T-helper 9 cell (primary cell): ENCODE measurements around the gene HTR6.

Source experiments
- DNase-seq: peaks from one replicate; pipeline ENCODE4 v3.0.0-alpha.2; 2020

The HTR6 gene

DNA sequence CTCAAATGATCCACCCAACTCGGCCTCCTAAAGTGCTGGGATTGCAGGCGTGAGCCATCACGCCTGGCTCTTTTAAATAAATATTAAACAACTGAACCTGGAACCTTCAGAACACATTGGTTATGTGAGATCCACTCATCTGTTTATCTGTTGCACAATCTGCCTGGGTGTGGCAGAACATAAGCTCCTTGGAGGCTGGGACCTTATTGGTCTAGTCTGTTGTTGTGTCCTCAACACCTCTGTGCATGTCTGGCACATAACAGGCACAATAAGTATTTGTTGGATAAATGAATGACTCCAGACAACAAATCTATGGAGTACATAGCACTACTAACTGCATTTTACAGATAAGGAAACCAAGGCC, 24.7 kb upstream of the HTR6 start:
- no peak for DNase-seq

DNA sequence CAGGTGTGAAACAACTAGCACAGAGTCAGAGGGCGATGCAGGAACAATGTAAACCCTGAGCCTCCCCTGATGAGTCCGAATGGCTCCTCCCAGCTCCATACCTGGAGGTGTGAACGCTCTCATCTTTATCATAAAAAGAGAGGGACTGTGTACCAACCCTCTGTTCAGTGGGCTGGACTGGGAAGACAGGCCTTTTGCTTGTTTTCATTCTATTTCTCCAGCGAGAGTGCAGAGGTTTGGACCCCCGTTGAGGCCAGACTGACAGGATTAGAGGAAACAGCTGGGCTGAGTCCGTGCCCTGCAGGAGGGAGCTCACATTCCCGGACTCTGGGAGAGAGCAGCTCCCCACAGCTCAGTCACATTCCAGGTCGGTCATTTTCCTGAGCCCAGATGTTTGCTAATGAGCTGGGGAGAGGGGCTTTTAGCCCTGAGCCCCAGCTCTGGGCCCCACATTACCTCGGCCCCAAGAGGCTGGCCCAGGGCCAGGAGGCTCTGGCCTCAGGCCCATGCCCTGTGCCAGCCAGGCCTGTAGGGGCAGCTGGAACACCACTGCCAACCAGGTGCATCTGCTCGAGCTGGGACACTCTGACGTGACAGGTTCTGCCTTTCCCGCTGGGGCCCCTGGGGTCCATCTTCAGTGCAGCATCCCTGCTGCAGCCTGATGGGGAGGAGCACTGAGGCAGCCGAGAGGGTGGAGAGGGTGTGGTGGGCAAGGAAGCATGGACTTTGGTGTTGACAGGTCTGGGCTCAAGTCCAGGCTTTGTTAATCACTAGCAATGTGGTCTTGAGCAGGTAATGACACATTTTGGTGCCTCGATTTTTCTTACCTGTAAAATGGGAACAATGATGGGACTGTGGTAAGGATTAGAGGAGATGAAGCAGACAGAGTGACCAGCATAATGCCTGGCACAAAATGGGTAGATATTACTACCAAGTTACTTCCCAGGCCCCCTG, 24.0 kb upstream of the HTR6 start:
- no peak for DNase-seq

DNA sequence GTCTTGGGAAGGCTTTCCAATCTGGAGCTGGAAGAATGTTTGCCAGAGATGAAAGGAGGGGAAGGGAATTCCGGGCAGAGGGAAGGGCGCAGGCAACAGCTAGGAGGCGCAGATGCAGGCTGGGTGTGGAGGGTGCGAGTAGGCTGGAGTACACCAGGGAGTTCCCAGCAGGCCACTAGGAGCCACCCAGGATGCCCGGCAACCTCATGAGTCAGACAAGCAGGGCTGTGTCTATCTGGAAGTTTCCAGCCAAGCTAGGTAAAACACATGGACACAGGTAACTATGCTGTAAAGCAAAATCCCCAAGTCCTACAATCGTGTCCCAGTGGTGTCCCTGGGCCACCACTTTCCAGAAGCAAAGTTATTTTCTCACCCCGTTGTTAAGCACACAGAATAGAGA, 21.6 kb upstream of the HTR6 start:
- no peak for DNase-seq

DNA sequence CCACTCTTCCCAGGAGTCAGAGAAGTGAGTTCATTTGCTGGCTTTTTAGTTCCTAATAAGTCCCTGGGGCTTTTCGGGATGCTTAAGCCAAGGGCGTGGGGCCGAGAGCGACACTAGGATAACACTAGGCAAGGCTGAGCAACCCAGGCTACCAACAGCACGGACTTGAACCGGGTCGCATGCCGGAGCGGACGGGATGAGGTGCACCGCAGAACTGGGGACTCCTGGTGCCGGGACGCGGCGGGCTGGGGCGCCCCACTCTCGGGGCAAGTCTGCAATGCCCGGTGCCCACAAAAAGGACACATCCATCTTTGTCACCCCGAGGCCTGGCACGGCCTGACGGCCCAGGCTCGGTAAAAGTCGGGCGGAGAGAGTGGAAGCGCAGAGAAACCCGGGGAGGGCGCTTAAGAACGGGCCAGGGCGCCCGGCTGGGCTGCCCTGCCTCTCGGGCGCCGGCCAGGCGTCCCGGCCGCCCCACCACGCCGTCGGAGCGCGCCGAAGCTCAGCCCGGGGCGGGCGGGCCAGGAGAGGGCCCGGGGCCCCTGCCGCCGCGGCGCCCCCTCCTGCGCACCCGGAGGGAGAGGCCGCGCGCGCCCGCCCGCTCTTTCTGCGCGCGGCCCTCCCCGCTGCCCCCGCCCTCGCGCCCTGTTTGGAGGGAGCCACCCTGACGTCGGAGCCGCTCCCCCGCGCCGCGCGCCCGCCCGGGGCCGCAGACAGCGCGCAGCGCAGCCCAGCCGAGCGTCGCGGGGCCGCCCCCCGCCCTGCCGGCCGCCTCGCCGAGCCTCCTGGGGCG, 20.9 kb upstream of the HTR6 start, which contains the start of gene NBL1:
Gene NBL1 (plus strand): TSS at position 710 of the 793 bp plus-strand sequence. CDS start 10,720 bp downstream, outside the sequence.
- DNase-seq = peak; percentile 63

DNA sequence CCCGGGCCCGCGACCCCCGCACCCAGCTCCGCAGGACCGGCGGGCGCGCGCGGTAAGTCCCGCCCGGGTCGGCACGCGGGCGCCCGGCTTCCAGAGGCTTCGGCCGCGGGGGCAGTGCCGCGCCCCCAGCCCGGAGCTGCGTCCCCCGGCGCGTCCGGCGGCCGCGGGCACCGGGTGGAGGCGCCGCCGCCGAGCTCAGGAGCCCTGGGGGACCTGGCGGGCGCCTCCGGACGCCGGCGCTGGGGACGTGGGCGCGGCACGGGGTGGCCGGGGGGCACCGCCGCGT, 20.3 kb upstream of the HTR6 start:
- no peak for DNase-seq

DNA sequence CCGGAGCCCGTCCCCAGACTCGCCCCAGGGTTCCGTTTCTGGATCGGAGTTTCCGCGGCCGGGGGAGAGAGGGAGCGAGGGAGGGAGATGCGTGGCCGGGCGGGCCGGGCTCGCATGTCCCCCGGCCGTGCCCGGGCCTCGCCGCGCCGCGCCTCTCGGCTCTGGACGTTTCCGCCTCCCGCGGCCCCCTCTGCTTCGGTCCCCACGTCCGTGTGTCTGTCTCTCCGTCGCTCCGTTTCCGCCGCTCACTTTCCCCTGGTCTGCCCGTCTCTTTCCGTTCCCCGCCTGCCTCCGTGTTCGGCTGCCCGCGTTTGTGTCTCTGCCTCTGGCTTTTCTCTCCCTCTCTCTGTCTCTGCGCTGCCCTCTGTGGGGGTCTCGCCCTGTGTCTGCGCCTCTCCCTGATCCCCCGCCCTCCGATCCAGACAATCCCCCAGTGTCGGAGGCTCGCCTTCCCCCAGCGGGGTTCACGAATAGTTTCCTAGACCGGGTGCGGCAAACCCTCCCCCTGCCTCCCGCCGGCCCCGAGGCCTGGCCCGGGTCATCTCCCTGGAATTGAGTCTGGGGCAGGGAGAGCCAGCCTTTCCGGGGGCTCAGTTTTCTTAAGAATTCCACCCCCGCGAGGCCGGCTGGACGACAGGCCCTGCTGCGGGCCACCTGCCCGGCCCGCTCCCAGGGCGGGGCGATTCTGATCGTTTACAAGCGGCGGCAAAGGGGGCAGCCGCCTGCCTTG, 19.8 kb upstream of the HTR6 start:
- no peak for DNase-seq

DNA sequence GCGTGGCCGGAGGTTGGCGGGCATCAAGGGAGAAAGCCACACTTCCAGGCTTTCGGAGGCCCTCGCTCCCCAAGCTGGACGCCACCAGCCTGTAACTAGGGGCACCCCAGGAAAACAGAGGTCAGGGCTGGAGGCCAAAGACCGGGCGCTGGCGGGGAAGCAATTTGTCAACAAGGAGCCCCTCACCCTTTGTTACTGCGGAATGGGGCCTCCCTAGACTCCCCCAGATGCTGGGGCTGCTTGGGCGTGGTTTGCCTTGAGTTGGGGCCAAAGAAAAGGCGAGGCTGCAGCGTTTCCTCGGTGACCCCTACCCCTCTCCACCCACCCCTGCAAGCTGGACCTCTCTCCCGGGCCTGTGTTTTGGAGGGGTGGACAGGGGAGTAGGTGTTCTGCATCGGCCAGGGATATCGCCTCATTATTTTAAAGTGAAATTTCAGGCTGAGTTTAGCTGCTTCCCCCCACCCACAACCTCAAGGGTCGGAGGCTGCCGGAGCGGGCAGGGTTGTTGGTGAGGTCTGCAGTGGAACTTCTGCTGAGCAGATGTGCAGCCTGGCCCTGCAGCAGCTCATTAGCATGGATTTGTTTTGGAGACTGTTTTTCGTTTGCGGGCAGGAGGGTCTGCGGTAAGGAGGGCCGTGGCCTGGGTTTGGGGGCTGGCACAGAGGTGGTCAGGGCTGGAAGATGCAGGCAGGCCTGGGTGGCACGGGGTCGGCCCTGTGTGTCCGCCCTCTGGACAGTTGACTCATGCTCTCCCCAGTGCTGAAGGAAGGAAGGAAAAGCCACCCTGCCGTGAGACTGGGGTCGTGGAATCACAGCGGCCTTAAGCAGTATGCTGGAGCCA, 19.0 kb upstream of the HTR6 start:
- no peak for DNase-seq

DNA sequence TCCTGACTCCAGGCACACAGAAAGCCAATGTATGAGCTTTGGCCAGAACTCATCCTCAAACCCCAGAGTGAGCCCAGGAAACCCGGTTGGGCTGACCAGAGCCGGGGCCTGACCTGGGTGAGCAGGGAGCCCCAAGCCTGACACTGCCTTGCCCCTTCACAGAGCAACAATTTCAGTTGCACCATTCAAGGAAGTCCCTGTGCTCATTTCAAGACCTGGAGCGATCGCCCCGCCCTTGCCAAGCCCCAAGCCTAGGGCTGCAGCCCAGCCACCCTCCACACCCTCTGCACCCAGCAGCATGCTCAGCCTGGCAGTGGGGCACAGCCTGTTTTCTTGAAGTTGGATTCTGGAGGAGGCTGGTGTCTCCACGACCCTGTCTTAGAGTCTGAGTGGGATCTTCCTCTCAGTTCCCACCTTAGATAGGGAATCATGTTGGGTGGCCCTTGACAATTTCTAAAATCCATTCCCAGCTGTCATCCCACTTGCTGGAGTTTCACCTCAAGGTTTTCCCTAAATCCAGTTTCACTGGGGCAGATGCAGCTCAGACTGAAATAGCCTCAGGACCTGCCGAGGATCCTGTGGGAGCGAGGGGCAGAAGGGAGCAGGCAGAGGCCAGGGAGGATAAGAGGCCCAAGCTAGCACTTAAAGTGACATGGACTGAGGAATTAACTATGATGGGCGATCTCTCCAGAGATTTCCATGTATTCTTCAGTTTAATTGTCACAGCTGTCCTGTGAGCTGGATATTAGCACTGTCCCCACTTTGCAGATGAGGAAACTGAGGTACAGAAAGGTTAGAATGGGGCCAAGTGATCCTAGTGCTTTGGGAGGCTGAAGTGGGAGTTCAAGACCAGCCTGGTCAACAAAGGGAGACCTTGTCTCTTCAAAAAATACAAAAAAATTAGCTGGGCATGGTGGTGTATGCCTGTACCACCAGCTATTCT, 18.0 kb upstream of the HTR6 start:
- DNase-seq = no peak

DNA sequence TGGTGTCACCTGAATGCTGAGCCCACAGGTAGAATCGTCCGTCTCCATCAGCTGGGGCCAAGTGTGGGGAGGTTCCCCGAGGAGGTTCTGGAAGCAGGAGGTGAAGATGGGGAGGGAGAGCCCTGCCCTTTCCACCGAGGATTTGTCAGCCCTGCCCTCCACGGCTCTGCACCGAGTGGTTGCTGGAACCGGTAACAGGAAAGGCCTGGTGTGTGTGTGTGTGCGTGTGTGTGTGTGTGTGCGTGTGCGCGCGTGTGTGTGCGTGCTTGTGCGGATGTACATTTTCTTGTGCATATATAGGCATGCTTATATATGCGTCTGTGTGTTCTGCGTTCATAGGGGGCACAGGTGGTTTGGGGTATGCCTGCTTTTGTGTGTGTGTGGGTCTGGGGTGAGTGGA, 17.0 kb upstream of the HTR6 start:
- DNase-seq = no peak

DNA sequence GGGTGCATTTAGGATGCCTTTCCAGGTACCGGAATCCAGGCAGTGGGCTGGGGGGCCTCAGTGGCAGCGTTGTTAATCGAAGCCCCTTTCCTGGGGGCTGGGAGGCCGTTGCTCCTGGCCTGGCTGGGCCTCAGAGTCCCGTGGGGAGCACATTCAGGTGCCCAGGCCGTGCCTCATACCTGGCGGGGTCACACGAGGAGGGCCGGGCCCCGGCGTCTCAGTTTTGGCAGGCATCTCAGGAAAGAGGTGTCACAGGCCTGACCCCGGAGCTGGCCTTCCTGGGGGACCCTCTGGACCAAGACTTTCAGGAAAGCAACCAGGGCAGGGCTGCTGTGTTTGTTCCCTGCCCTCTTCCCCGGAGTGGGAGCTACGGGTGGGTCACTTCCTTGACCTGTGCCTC, 16.4 kb upstream of the HTR6 start:
- no peak for DNase-seq

DNA sequence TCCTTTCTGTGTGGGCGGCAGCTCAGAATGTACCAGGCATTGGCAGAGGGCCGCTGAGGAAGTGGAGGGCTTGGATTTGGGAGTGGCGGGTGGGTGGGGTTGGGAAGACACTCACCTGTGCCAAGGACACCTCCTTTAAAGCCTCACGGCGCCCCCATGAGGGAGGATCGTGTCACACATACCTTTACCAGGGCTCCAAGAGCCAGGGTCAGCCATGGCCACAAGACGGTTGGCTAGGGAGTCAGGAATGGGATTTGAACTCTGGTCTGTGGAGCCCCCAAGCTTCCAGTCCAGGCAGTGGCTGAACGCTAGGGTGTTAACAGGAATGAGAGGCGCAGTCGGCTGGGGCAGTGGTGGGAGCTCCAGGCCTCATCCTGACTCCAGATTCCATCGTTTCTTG, 16.0 kb upstream of the HTR6 start:
- no peak for DNase-seq

DNA sequence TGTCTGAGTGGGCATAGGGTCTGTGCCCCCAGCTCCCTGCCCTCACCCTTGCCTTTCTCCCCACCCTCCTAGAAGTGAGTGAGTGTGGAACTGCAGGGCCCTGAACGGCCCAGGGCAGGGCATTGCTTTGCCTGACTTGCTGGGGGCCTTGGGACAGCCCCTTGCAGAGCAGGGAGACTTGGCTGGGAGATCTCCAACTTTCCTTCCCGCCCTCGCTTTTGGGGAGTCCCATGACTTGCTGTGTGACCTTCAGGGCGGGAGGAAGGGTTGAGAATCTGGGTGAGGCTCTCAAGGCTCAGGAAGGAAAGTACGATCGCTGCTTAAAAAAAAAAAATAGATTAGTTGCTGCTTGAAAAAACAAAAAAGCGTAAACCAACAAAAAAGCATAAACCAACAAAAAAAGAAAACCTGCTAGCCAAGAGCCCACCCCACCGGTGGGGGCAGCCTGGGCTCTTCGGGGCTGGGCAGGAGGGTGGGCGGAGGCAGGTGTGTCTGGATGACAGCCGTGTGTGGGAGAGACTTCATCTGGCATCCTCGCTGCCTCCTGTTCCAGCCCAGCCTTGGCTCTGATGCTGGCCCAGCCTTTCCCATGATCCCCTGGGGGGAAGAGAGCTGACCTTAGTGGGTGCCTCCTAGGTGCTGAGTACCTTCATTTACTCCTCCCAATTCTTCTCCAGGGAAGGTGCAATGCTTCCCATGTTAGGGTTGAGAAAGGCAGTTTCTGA, 14.1 kb upstream of the HTR6 start:
- no peak for DNase-seq

DNA sequence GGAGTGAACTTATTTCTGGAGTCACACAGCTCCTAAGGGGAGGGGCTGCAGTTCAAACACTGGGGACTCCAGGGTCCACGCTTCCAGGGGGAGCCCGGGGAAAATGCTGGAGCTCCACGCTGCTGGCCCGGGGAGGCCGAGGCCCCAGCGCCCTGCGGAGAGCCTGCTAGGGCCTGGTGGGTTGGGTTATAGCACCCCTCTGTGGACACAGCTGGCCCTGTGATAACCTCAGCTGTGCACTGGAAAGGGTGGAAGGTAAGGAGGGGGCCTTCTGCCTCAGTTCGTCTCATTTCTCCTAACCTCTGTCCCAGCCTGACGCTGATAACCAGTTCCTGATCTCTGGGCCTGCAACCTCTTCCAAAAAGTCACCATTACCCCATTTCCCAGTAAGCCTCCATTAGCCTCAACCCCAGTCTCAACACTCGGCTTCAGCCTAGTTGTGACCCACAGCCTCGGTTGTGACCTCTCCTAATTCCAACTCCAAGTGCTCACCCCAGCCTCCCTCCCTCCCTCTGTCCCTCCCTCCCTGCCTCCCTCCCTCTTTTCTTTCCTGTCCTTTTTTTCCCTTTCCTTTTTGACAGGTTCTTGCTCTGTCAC, 13.4 kb upstream of the HTR6 start:
- peak; percentile 41 for DNase-seq

DNA sequence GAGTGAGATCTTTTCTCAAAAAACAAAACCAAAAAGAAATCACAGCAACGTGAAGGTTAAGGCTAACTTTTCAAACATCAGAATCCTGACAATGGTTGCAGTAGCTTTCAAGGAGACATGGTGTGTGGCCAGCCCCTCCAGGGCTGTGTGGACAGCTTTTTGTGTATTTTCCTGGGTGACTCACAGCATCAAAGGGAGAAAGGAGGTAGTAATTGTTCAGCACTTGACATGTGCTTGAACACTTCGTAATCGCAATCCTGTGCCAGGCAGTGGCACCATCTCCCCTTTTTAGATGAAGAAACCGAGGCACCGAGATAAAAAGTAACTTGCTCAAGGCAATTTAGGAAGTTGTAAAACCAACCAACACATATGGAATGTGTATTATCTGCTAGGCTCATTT, 10.3 kb upstream of the HTR6 start:
- DNase-seq = no peak

DNA sequence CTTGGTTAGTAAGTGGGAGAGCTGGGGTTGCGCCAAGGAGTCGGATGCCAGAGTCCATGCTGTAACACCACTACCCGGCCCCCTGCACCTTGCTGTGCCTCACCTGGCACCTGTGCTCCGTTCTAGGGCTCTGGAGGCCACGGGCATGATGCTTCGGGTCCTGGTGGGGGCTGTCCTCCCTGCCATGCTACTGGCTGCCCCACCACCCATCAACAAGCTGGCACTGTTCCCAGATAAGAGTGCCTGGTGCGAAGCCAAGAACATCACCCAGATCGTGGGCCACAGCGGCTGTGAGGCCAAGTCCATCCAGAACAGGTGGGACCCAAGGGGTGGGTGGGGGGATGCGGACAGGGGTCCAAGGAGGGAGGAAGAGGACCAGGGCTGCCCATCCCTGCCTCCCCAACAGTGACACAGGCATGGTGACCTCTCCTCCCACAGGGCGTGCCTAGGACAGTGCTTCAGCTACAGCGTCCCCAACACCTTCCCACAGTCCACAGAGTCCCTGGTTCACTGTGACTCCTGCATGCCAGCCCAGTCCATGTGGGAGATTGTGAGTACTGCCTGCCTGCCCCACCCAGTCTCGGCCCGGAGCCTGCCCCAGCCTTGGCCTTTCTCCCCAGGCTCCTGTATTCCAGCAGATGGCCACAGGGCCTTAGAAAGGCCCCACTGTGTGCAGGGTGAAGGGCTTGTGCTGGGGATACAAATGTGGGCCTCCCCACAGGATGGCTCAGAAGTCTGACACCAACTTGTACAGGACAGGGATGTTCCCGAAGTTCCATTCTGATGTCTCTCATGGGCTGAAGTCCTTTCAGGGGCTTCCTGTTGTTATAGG, 9.6 kb upstream of the HTR6 start:
- no peak for DNase-seq

DNA sequence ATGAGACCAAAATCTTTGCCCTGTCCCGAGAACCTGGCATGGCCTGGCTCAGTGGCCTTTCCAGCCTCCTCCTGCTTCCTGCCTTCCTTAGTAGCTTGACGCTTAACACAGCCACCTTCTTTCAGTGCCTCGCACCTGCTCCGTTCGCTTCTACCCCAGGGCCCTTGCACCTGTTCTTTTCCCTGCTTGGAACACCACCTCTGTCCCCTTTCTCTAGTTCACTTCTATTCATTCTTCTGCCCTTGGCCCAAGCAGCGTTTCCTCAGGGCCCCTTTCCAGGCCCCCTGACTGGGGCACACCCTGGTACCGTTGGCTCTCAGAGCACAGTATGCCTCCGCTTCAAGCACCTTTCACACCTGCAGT, 9.0 kb upstream of the HTR6 start:
- no peak for DNase-seq

DNA sequence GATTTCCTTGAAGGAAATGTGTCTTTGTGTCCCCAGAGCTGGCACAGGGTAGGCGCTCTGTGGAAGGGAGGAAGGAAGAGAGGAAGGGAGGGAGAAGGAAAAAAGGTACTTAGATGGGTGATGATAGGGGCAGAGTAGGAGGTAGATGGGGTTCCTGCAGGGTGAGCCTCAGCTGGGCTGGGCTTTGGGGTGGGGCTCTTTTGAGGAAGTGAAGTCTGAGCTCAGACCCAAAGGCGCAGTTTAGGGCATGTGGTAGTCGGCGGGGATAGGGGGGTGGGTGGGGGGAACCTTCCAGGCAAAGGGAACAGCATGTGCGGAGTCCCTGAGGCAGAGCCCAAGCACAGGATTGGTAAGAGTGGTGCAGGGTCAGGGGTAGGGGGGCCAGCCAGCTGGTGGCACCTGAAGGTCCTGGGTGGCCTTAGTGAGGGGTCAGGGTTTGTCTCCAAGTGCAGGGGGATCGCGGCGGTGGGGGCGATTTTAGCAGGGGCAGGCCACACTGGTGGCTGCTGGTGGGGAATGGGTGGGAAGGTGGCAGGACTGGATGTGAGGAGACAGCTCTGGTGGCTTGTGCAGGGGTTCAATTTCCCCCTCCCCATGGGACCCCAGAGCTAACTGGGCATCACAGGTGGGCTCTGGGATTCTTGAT, 8.4 kb upstream of the HTR6 start:
- DNase-seq = no peak

DNA sequence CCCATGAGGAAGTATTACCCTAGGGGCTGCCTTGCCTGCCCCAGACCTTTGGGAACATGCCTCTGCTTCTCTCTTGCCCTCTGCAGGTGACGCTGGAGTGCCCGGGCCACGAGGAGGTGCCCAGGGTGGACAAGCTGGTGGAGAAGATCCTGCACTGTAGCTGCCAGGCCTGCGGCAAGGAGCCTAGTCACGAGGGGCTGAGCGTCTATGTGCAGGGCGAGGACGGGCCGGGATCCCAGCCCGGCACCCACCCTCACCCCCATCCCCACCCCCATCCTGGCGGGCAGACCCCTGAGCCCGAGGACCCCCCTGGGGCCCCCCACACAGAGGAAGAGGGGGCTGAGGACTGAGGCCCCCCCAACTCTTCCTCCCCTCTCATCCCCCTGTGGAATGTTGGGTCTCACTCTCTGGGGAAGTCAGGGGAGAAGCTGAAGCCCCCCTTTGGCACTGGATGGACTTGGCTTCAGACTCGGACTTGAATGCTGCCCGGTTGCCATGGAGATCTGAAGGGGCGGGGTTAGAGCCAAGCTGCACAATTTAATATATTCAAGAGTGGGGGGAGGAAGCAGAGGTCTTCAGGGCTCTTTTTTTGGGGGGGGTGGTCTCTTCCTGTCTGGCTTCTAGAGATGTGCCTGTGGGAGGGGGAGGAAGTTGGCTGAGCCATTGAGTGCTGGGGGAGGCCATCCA, 7.8 kb upstream of the HTR6 start:
- no peak for DNase-seq
